NCI-H69 (cell line): Measurements from ENCODE around the gene PSMD9.
"Not testable (repeated sequence)": the region's sequence is repeated elsewhere in the genome, so short reads cannot be mapped to it uniquely, and the experiment has no call there.

ENCODE experiments used
- DNase-seq: peaks from one replicate; lab custom pipeline; 2025; lab: John Stamatoyannopoulos, UW

Gene PSMD9

DNA sequence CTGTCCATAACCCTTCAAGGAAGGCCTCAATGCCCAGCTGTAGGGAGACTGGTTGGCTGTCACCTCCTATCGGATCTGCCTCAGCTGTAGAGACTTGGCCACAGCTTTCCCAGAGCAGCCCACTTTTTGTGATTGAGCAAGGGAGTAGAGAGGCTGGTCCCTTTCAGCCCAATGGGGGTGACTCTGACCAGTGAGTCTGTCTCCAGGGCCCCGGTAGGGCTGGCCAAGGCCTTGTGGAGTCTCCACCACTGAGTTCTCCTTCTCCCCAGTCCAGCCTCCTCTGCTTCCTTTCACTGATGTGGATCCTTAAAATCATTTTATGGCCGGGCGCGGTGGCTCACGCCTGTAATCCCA is 15.4 kb upstream of the PSMD9 start:
- DNase-seq: no peak

GRCh38 chr12:121874071-121874470 is 14.5 kb upstream of the PSMD9 start:
- no peak for DNase-seq

DNA sequence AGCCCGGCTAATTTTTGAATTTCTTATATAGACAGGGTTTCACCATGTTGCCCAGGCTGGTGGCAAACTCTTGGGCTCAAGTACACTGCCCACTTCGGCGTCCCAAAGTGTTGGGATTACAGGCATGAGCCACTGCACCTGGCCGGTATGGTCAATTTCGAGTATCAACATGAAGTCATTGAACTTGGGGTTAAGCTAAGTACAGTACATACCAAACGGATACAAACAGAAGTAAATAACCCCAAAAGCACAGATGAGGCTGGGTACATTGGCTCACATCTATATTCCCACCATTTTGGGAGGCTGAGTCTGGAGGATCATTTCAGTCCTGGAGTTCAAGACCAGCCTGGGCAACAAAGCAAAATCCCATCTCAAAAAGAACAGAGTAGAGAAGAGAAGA is 13.0 kb upstream of the PSMD9 start:
- no peak for DNase-seq

DNA sequence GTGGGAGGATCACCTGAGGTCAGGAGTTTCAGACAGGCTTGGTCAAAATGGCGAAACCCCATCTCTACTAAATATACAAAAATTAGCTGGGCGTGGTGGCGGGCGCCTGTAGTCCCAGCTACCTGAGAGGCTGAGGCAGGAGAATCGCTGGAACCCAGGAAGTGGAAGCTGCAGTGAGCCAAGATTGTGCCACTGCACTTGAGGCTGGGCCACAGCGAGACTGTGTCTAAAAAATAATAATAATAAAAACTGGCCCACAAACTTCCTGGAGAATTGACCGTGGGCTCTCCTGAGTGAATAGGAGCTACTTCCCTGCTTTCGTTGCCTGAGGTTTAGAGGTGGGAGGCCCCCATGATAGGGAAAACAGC is 12.5 kb upstream of the PSMD9 start:
- DNase-seq: not testable (repeated sequence)

DNA sequence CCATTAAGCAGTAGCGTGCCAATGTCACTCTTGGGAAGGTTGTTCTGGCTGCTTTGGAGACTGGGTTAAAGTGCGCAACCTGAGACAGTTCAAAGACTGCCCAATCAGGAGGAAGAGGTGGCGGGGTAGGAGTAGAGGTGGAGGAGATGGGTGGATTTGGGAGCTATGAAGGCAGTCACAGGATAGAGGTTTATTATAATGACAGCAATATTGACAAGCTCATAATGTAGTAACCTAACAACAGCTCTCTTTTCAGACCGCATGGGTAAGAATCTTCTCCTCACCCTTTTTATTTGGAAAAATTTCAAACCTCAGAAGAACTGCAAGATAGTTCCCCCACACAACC is 5.3 kb upstream of the PSMD9 start:
- no peak for DNase-seq

GRCh38 chr12:121885129-121885528 is 3.5 kb upstream of the PSMD9 start:
- DNase-seq: not testable (repeated sequence)

- no peak for DNase-seq
Observed at GRCh38 chr12:121888083-121888477, 510 bp upstream of the PSMD9 start.

GRCh38 chr12:121889274-121889624 is 659 bp downstream of the PSMD9 start:
- DNase-seq: no peak

DNA sequence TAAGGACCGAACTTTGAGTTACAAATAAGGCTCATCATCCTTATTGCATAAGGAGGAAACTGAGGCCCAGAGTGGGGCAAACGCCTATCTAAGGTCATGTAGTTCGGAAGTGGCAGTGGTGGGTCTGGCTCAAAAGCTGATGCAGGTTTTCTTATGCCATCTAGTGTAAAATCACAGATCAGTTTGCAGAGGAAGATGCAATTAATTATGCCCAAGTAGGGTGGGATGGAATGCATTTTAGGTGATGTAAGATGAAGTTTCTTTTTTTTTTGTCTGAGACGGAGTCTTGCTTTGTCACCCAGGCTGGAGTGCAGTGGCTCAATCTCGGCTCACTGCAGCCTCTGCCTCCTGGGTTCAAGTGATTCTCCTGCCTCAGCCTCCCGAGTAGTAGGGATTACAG is 1.1 kb downstream of the PSMD9 start:
- not testable (repeated sequence) for DNase-seq

- no peak for DNase-seq
Observed at GRCh38 chr12:121892673-121893561, 4.3 kb downstream of the PSMD9 start.

DNA sequence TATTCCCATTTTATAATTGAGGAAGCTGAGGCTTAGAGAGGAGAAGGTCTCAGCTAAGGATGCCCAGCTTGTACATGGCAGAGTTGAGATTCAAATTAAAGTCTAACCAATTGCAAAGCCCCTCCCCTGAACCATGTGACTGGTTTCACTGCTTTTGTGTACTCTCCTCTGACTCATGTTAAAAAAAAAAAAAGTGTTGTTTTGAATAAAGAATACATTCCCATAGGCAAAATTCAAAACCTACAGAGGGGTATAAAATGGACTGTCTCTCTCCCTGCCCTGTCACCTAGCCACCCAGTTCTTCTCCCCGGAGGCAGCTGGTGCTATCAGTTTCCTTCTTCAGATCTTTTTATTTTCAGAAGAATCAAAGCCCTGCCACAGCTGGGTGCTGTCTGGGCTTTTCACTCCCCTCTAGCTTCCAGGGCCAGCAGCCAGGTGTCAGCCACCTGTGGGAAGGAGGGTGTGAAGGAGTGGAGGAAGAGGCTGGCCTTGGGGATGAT is 5.4 kb downstream of the PSMD9 start:
- DNase-seq: peak; percentile 86

GRCh38 chr12:121894633-121895032 is 6.0 kb downstream of the PSMD9 start:
- peak; percentile 48 for DNase-seq

GRCh38 chr12:121898287-121898686 is 9.7 kb downstream of the PSMD9 start:
- DNase-seq: no peak

DNA sequence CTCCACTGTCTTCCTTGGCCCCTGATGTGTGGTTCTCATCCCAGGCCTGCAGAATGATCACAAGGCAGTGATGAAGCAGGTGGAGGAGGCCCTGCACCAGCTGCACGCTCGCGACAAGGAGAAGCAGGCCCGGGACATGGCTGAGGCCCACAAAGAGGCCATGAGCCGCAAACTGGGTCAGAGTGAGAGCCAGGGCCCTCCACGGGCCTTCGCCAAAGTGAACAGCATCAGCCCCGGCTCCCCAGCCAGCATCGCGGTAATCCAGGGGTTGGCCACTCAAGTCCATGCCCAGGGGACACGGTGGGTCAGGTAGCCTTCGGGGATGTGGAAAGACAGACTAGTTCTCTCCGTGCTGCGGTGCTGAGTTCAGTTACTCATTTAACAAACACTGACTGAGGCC is 11.0 kb downstream of the PSMD9 start:
- no peak for DNase-seq

- DNase-seq: no peak
Observed at GRCh38 chr12:121903202-121903601, 14.6 kb downstream of the PSMD9 start.

GRCh38 chr12:121905746-121906145 is 17.2 kb downstream of the PSMD9 start:
- DNase-seq: no peak

GRCh38 chr12:121908702-121909101 is 20.1 kb downstream of the PSMD9 start:
- no peak for DNase-seq

DNA sequence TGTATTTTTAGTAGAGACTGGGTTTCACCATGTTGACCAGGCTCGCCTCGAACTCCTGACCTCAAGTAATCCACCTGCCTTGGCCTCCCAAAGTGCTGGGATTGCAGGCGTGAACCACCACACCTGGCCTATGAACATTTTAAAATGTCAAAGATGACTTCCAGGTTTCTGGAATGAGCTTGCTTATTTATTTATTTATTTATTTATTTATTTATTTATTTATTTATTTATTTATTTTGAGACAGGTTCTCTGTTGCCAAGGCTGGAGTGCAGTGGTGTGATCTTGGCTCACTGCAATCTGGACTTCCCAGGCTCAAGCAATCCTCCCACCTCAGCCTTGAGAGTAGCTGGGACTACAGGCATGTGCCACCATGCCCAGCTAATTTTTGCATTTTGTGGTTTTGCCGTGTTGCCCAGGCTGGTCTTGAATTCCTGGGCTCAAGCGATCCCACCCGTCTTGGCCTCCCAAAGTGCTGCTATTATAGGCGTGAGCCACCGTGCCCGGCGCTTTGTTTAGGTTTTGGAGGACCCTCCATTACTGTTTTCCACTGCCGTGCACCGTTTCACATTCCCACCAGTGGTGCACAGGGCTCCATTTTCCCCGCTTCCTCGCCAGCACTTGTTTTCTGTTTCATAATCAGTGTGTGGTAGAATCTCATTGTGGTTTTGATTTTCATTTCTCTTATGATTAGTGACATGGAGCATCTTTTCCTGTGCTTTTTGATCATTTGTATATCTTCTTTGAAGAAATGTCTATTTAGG is 23.4 kb downstream of the PSMD9 start:
- DNase-seq: no peak

GRCh38 chr12:121915841-121916321 is 27.3 kb downstream of the PSMD9 start:
- peak; percentile 83 for DNase-seq

- DNase-seq: peak; percentile 78
Observed at GRCh38 chr12:121916719-121917118, 28.1 kb downstream of the PSMD9 start.

- peak; percentile 98 for DNase-seq
Observed at GRCh38 chr12:121917950-121918678, 29.5 kb downstream of the PSMD9 start, which contains the start of gene CFAP251. CFAP251 (plus strand) TSS chr12:121918592; CDS start chr12:121921306, 2,714 bp downstream.

DNA sequence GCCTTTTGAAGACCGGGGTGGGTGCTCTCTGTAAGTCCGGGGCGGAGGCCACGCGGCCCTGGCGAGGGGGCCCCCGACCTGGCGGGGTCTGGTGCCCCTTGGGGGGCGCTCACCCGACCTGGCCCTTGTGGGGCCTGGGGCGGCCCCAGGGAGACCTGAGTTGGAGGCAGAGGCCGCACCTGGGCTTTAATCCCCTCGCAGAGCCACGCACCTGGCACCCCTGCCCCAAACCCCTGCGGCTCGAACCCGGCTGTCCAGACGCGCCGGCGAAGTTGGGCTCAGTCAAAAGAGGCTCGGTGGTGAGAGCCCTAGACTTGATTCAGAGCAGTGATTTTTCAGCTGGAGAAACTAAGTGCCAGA is 30.1 kb downstream of the PSMD9 start:
- peak; percentile 82 for DNase-seq
